Calu3 (cell line): ENCODE data around the gene PRPS2. TPM values are rescaled to one million over a fixed set of nuclear protein-coding genes. Genes with fewer than 3 reads are reported as not detected.

Source experiments
- BruUV-seq: library from RNA; stranded (reverse); fragments of 400-500 nt; replicated peaks from 2 replicates; lab custom pipeline; 2021; lab: Mats Ljungman, UMichigan
- CTCF ChIA-PET: fragments of 300-600 bp; sonication (Branson Sonifier 250); formaldehyde crosslinking; loops from one replicate; lab custom pipeline; 2022; ENCODE audit warnings: antibody characterized with exemption; lab: Charles Lee
- DNase-seq: peaks from one replicate; pipeline ENCODE4 v3.0.0; 2022
- H3K27ac Mint-ChIP-seq: one replicate; pipeline ENCODE4 v1.8.0; 2022; ENCODE audit warnings: mixed read lengths; ENCODE audit not compliant: unreplicated experiment
- H3K27me3 Mint-ChIP-seq: one replicate; pipeline ENCODE4 v1.8.0; 2022; ENCODE audit warnings: mixed read lengths; ENCODE audit not compliant: unreplicated experiment
- H3K36me3 Mint-ChIP-seq: one replicate; pipeline ENCODE4 v1.8.0; 2022; ENCODE audit warnings: mild to moderate bottlenecking, moderate library complexity, mixed read lengths; ENCODE audit not compliant: insufficient read depth, unreplicated experiment
- H3K4me1 Mint-ChIP-seq: one replicate; pipeline ENCODE4 v1.8.0; 2022; ENCODE audit warnings: mild to moderate bottlenecking, low read depth, mixed read lengths; ENCODE audit not compliant: unreplicated experiment
- H3K4me3 Mint-ChIP-seq: one replicate; pipeline ENCODE4 v1.8.0; 2022; ENCODE audit warnings: mild to moderate bottlenecking, low read depth, moderate library complexity, mixed read lengths; ENCODE audit not compliant: unreplicated experiment
- H3K9me3 Mint-ChIP-seq: one replicate; pipeline ENCODE4 v1.8.0; 2022; ENCODE audit warnings: low read depth, mixed read lengths; ENCODE audit not compliant: unreplicated experiment
- intact Hi-C: fragments of 100-400 bp; cut with micrococcal nuclease; formaldehyde crosslinking; loops from one replicate; pipeline ENCODE4 v1.10.0; 2022; ENCODE audit not compliant: unreplicated experiment
- total RNA-seq: library from RNA; stranded (reverse); gene quantifications from 2 replicates; pipeline ENCODE4 v1.2.3, GENCODE V29; 2022
- TF ChIP-seq, protein P1 (sequence below): fragments of 200-600 bp; IDR thresholded peaks from one replicate; pipeline ENCODE4 v1.8.0; 2022; ENCODE audit warnings: antibody characterized with exemption; ENCODE audit not compliant: unreplicated experiment

PRPS2 gene
- total RNA-seq, 1 experiment from 2014 or later: 102 TPM

DNA sequence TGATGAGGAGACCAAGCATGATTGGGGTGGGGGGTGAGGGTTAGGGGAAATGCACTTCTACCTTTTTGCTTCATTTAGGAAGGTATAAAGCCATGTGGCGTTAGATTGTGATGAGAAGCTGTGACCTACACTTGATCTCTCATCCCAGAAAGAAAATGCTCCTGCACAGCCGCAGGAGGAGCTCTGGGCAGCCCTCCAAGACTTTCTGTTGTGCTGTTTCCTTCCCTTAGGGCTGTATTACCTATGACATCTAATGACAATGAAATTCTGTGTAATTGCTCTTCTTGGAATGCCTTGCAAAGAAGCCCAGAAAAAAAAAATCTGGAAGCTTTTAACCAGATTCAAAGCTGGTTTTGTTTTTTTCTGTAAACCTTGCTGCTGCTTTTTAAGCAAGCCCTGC lies 13.4 kb downstream of the PRPS2 start:
- peaks cover 4% of the 10 kb centered on the region for H3K36me3 Mint-ChIP-seq
- H3K27ac Mint-ChIP-seq: no peak overlapping the region
- H3K27me3 Mint-ChIP-seq: no peaks in the 10 kb centered on the region
- no TSS peak for BruUV-seq
- no peak overlapping the region for H3K4me3 Mint-ChIP-seq
- CTCF ChIA-PET: no interaction called here
- DNase-seq: no peak
- H3K9me3 Mint-ChIP-seq: no peaks in the 10 kb centered on the region
- H3K4me1 Mint-ChIP-seq: no peaks in the 10 kb centered on the region
- TF ChIP-seq, protein P1, sequence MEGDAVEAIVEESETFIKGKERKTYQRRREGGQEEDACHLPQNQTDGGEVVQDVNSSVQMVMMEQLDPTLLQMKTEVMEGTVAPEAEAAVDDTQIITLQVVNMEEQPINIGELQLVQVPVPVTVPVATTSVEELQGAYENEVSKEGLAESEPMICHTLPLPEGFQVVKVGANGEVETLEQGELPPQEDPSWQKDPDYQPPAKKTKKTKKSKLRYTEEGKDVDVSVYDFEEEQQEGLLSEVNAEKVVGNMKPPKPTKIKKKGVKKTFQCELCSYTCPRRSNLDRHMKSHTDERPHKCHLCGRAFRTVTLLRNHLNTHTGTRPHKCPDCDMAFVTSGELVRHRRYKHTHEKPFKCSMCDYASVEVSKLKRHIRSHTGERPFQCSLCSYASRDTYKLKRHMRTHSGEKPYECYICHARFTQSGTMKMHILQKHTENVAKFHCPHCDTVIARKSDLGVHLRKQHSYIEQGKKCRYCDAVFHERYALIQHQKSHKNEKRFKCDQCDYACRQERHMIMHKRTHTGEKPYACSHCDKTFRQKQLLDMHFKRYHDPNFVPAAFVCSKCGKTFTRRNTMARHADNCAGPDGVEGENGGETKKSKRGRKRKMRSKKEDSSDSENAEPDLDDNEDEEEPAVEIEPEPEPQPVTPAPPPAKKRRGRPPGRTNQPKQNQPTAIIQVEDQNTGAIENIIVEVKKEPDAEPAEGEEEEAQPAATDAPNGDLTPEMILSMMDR: no peak
- intact Hi-C loops: no loop called here

DNA sequence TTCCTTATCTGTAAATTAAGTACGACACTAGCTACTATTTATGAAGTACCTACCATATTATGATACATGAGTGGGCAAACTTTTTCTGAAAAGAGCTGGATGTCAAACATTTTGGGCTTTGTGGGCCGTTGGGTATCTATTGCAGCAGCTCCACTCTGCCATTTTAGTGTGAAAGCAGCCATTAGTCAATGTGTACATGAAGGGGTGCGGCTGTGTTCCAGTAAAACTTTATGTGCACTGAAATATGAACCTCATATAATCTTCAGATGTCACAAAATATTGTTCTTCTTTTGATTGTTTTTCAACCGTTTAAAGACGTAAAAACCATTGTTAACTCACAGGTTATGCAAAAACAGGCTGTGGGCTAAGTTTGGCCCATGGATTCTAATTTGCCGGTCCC lies 14.1 kb downstream of the PRPS2 start:
- H3K27ac Mint-ChIP-seq: no peak overlapping the region
- H3K27me3 Mint-ChIP-seq: no peaks in the 10 kb centered on the region
- DNase-seq: no peak
- CTCF ChIA-PET: no interaction called here
- intact Hi-C loops: no loop called here
- no peaks in the 10 kb centered on the region for H3K4me1 Mint-ChIP-seq
- TF ChIP-seq, protein P1: no peak
- no peaks in the 10 kb centered on the region for H3K9me3 Mint-ChIP-seq
- H3K4me3 Mint-ChIP-seq: no peak overlapping the region
- no TSS peak for BruUV-seq
- H3K36me3 Mint-ChIP-seq: peaks cover 4% of the 10 kb centered on the region

DNA sequence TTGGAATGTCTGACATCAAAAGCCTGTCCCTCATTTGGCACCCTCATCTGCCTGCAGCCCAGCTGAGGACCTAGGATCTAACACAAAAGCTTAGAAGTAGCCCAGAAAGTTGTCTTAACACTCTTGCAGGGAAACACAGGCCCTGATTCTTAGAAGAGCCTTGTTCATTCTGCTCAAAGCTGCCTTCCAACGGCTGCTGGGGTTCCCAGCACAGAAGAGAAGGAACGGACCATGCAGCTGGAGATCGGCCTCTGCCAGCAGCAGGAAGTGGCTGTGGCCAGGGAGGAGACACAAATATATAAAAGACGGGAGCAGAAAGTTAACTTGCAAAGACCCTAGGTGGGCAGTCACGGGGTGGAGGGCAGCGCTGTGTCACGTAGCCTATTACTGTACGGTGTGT lies 20.4 kb downstream of the PRPS2 start:
- H3K9me3 Mint-ChIP-seq: no peaks in the 10 kb centered on the region
- no peak overlapping the region for H3K27ac Mint-ChIP-seq
- no peak overlapping the region for H3K4me3 Mint-ChIP-seq
- peaks cover 6% of the 10 kb centered on the region for H3K36me3 Mint-ChIP-seq
- BruUV-seq: TSS peak; percentile 5
- TF ChIP-seq, protein P1: no peak
- CTCF ChIA-PET: interaction anchor here (0.5 to 1.4 kb wide), 2 partner anchors 21 to 64 kb away, joined by 3 read pairs; partner anchors contain the start of gene PRPS2
- no peaks in the 10 kb centered on the region for H3K4me1 Mint-ChIP-seq
- no peak for DNase-seq
- intact Hi-C loops: no loop called here
- no peaks in the 10 kb centered on the region for H3K27me3 Mint-ChIP-seq

DNA sequence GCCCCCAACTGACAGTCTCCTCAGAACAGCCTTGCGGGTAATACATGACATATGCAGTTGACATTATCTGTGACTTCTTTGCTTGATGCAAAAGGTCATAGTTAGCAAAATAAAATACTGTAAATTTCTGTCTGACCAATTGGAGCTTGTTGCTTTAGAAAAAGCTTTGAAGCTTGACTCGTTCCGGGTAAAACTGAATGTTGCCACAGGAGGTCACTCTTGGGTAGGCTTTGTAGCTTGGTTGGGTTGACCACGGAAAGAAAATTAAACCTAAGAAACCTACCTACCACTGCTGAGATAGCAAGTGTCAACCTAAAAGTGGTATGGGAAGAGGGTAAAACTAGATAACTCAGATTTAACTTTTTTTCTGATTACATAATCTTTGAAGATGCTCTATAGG lies 23.2 kb downstream of the PRPS2 start:
- CTCF ChIA-PET: interaction anchor here (0.6 to 1.1 kb wide), 6 partner anchors 29 to 832 kb away, joined by 3 to 14 read pairs (median 4); no protein-coding TSS in a partner anchor
- Mint-ChIP-seq H3K4me1 (no peaks in the 10 kb centered on the region), H3K4me3 (no peak overlapping the region), H3K36me3 (peaks cover 6% of the 10 kb centered on the region), H3K27me3 (no peaks in the 10 kb centered on the region), H3K27ac (no peak overlapping the region), H3K9me3 (no peaks in the 10 kb centered on the region)
- TF ChIP-seq, protein P1: peak; percentile 27
- peak; percentile 60 for DNase-seq
- no TSS peak for BruUV-seq
- intact Hi-C loops: loop anchor here (1.0 kb wide), 2 partner anchors 80 to 87 kb away; no protein-coding TSS in a partner anchor
